Effector memory CD4-positive, alpha-beta T cell (primary cell): Measurements from ENCODE around the gene SCN1B.

Experiments
- DNase-seq, 3 donors: peaks; one replicate each; pipeline ENCODE4 v3.0.0-alpha.2; 2020
- H3K27ac ChIP-seq: 2 replicates; pipeline ENCODE4 v1.7.0; 2013; ENCODE audit warnings: mild to moderate bottlenecking, low read length, moderate library complexity; ENCODE audit not compliant: insufficient read depth, poor library complexity, severe bottlenecking
- H3K27me3 ChIP-seq: replicated peaks from 2 replicates; pipeline ENCODE4 v1.7.0; 2013; ENCODE audit warnings: mild to moderate bottlenecking, low read length; ENCODE audit not compliant: insufficient read depth, control insufficient read depth, poor library complexity, severe bottlenecking
- H3K36me3 ChIP-seq: 2 replicates; pipeline ENCODE4 v1.7.0; 2013; ENCODE audit warnings: mild to moderate bottlenecking, low read length, moderate library complexity; ENCODE audit not compliant: control insufficient read depth, insufficient read depth
- H3K4me1 ChIP-seq: 2 replicates; pipeline ENCODE4 v1.7.0; 2013; ENCODE audit warnings: low read length, mild to moderate bottlenecking; ENCODE audit not compliant: control insufficient read depth, insufficient read depth, poor library complexity, severe bottlenecking
- H3K4me3 ChIP-seq: 2 replicates; pipeline ENCODE4 v1.7.0; 2013; ENCODE audit warnings: low read length, low read depth, mild to moderate bottlenecking; ENCODE audit not compliant: insufficient read depth, poor library complexity, severe bottlenecking
- H3K9me3 ChIP-seq: 2 replicates; pipeline ENCODE4 v1.7.0; 2013; ENCODE audit warnings: mild to moderate bottlenecking, low read length, moderate library complexity; ENCODE audit not compliant: control insufficient read depth

SCN1B gene

DNA sequence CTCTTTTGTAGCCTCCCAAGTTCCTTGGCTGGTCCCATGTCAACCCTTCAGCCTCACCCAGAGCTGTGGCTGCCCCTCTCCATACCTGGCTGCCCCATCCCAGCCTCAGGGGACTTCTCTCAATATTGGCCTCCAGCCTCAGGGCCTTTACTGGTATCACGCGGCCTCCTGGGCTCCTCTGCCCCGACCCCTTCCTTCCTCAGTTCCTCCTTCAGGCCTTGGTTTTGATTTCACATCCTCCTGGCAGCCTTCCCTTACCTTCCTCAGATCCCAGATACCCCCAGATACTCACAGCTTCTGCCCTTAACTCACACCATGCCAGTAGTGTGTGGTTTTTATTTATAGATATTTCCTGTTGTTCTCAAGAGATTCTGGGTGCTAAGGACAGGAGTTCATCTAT lies 12.8 kb upstream of the SCN1B start:
- no peaks in the 10 kb centered on the region for H3K9me3 ChIP-seq
- H3K4me3 ChIP-seq, result no peak overlapping the region
- peaks cover 71% of the 10 kb centered on the region for H3K36me3 ChIP-seq
- H3K4me1 ChIP-seq, result peaks cover 37% of the 10 kb centered on the region
- DNase-seq, result no peak
- H3K27me3 ChIP-seq, result no peaks in the 10 kb centered on the region
- no peak overlapping the region for H3K27ac ChIP-seq

DNA sequence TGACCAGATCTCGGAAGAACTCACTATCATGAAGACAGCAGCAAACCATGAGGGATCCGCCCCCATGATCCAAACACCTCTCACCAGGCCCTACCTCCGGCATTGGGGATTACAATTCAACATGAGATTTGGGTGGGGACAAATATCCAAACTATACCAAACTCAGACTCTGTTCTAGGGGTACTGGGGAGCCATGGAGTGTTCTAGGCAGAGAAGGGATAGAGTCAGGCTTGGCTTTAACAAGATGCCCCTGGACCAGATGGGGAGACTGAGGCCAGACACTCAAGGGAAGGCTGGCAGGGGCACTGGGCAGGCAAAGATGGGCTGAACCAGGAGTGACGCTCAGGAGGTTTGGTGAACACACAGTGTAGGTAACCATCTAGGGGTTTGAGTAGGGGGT lies 11.9 kb upstream of the SCN1B start:
- no peaks in the 10 kb centered on the region for H3K9me3 ChIP-seq
- no peak overlapping the region for H3K4me3 ChIP-seq
- peaks cover 79% of the 10 kb centered on the region for H3K36me3 ChIP-seq
- H3K27me3 ChIP-seq, result no peaks in the 10 kb centered on the region
- peaks cover 28% of the 10 kb centered on the region for H3K4me1 ChIP-seq
- DNase-seq, result no peak
- H3K27ac ChIP-seq, result peak overlapping the region; percentile 38

DNA sequence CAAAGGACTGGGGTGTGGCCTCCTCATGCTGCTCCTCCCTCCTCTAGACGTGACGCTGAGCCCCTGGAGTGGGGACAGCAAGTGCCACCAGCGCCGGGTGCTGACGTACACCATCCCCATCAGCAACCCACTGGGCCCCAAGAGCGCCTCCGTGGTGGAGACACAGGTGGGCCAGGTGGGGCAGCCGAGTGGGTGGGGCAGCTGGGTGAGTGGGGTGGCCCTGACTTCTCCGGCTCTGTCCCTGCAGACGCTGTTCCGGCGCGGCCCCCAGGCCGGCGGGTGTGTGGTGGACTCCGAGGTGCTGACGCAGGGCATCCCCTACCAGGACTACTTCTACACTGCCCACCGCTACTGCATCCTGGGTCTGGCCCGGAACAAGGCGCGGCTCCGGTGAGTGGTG lies 11.1 kb upstream of the SCN1B start:
- Histone ChIP-seq H3K4me3 (no peak overlapping the region), H3K27me3 (no peaks in the 10 kb centered on the region), H3K27ac (no peak overlapping the region), H3K9me3 (no peaks in the 10 kb centered on the region), H3K4me1 (peaks cover 21% of the 10 kb centered on the region), H3K36me3 (peaks cover 87% of the 10 kb centered on the region)
- no peak for DNase-seq

DNA sequence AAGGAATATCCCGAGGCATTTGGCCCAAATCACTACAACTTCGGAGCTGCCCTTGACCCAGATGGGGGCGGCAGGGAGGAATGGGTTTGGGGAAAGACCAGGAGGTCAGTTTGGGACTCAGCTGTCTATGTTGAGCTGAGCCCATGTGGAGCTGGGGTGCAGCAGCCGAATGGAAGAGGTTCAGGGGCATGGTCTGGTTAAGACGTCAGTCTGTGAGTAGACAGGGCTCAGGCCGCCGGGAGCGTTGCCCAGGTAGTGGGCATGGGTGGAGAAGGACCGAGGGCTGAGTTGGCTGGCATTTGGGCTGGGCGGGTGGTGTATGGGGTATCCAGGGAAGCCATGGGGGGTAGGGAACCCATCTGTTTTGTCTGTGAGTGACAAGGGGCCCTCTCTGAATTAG lies 9.3 kb upstream of the SCN1B start:
- DNase-seq, result no peak
- Histone ChIP-seq H3K4me3 (no peak overlapping the region), H3K27ac (no peak overlapping the region), H3K36me3 (peaks cover 96% of the 10 kb centered on the region), H3K4me1 (peaks cover 2% of the 10 kb centered on the region), H3K9me3 (no peaks in the 10 kb centered on the region), H3K27me3 (no peaks in the 10 kb centered on the region)

DNA sequence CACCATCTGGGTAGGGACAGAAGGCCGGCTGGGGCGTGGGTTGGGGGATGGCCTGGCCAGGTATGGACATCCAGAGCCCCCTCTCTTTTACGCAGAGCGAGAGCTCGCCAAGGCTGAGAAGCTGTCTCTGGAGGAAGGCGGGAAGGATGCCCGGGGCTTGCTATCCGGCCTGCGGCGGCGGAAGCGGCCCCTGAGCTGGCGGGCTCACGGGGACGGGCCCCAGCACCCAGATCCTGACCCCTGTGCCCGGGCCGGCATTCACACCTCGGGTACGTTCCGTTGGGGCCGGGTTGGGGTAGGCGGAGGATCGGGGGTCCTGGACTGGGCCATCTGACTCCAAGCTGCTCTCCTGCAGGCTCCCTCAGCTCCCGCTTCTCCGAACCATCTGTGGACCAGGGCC lies 8.7 kb upstream of the SCN1B start:
- H3K27ac ChIP-seq, result no peak overlapping the region
- DNase-seq, result no peak
- H3K4me3 ChIP-seq, result no peak overlapping the region
- no peaks in the 10 kb centered on the region for H3K4me1 ChIP-seq
- H3K9me3 ChIP-seq, result no peaks in the 10 kb centered on the region
- H3K36me3 ChIP-seq, result peaks cover 97% of the 10 kb centered on the region
- H3K27me3 ChIP-seq, result no peaks in the 10 kb centered on the region

DNA sequence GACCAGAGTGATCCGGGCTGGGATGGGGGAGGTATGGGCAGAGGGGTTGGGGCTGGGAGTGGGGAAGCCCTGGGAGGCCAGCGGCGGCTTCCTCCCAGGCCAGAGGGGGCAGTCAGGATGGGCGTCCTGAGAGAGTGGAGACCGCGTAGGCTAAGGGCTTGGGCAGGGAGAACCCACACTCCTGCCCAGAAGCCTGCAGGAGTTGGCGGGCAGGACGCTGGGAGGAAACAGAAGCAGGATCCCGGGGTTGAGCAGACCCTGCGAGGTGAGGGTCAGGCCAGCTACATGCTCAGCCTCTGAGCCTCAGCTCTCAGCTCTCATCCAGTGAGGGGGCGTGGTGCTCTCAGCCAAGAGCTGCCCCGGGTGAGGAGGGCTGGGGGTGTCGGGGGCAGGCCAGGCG lies 7.8 kb upstream of the SCN1B start:
- H3K4me3 ChIP-seq, result no peak overlapping the region
- H3K27ac ChIP-seq, result no peak overlapping the region
- no peaks in the 10 kb centered on the region for H3K27me3 ChIP-seq
- peaks cover 93% of the 10 kb centered on the region for H3K36me3 ChIP-seq
- no peaks in the 10 kb centered on the region for H3K9me3 ChIP-seq
- no peaks in the 10 kb centered on the region for H3K4me1 ChIP-seq
- no peak for DNase-seq

DNA sequence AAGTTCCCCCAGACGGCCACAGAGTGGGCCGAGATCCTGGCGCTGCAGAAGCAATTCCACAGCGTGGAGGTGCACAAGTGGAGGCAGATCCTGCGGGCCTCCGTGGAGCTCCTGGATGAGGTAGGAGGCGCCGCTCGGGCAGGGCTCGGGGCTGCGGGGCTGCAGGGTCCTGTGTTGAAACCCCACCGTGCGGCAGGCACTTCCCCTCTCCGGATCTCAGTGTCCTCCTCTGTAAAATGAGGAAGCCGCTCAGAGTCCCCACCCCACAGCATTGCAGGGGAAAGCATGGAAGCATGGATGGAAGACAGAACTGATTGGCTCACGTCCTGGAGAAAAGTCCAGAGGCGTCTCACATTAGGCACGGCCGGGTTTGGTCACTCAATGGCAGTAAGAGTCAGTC lies 6.8 kb upstream of the SCN1B start:
- no peaks in the 10 kb centered on the region for H3K27me3 ChIP-seq

DNA sequence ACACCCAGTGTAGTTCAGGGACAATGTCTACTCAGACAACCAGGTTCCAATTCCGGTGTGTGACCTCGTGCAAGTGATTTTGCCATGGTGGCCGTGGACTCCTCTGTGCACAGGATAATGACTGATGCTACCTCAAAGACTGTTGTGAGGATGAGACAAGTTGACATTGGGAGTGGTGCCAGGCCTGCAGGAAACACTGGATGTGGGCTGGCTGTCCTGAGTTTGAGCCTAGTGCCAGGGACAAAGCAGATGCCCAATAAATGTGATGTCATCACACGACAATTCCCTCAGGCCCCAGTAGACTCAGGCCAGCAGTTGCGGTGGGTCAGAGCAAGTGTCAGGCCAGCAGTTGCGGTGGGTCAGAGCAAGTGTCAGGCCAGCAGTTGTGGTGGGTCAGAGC lies 6.2 kb upstream of the SCN1B start:
- Histone ChIP-seq H3K27ac (no peak overlapping the region), H3K4me3 (no peak overlapping the region), H3K36me3 (peaks cover 86% of the 10 kb centered on the region), H3K9me3 (no peaks in the 10 kb centered on the region), H3K4me1 (no peaks in the 10 kb centered on the region), H3K27me3 (no peaks in the 10 kb centered on the region)
- no peak for DNase-seq

More for the DNA sequence above, 6.8 kb upstream of the SCN1B start:
- no peaks in the 10 kb centered on the region for H3K4me1 ChIP-seq
- no peaks in the 10 kb centered on the region for H3K9me3 ChIP-seq
- no peak overlapping the region for H3K4me3 ChIP-seq
- no peak overlapping the region for H3K27ac ChIP-seq
- no peak for DNase-seq
- peaks cover 92% of the 10 kb centered on the region for H3K36me3 ChIP-seq

DNA sequence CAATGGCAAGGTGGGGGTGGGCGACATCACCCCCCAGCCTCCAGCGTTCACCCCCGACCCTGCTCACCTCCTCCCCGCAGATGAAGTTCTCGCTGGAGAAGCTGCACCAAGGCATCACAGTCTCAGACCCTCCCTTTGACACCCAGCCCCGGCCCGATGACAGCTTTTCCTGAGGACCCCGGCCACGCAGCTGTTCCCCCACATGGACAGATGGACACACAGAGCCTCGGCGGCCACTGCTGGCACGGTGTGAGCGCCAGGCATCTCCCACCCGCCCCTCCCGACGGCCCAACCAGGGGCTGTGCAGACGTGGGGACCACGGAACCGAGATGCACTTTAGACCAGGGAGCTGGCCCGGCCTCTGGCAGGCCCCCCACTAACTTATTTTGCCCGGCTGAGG lies 4.3 kb upstream of the SCN1B start:
- no peaks in the 10 kb centered on the region for H3K27me3 ChIP-seq
- no peak for DNase-seq
- no peak overlapping the region for H3K27ac ChIP-seq
- H3K4me1 ChIP-seq, result peaks cover 5% of the 10 kb centered on the region
- H3K9me3 ChIP-seq, result no peaks in the 10 kb centered on the region
- peaks cover 68% of the 10 kb centered on the region for H3K36me3 ChIP-seq
- H3K4me3 ChIP-seq, result no peak overlapping the region

DNA sequence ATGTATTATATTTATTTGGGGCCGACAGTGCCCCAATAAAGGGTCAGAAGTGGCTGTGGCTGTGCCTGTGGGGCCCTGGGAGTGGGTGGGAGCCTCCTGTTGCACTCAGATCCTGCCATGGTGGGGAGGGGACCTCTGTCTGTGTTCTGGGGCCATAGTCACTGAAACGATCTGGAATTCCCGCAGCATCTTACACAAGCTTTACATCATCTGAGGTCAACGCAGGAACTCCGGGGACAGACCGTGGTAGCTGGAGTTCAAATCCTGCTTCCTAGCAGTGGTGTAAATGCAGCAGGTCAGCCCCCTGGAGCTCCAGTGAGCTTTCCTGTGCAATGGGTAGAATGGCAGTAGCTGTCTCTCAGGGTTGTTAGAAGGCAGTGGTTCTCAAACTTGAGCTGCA lies 3.9 kb upstream of the SCN1B start:
- H3K27ac ChIP-seq, result no peak overlapping the region
- no peak for DNase-seq
- H3K9me3 ChIP-seq, result no peaks in the 10 kb centered on the region
- no peak overlapping the region for H3K4me3 ChIP-seq
- peaks cover 64% of the 10 kb centered on the region for H3K36me3 ChIP-seq
- H3K27me3 ChIP-seq, result no peaks in the 10 kb centered on the region
- H3K4me1 ChIP-seq, result peaks cover 10% of the 10 kb centered on the region

DNA sequence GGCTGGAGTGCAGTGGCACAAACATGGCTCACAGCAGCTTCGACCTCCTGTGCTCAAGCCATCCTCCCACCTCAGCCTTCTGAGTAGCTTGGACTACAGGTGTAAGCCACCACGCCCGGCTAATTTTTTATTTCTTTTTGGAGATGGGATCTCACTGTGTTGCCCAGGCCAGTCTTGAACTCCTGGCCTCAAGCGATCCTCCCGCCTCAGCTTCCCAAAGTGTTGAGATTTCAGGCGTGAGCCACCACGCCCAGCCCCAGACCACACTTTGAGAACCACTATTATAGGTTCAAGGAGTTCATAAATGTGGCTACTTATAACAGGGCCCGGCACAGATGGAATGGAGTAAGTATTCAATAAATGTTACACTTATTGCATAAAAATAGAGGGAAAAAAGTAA lies 3.3 kb upstream of the SCN1B start:
- no peaks in the 10 kb centered on the region for H3K9me3 ChIP-seq
- peaks cover 10% of the 10 kb centered on the region for H3K4me1 ChIP-seq
- peaks cover 58% of the 10 kb centered on the region for H3K36me3 ChIP-seq
- H3K27ac ChIP-seq, result no peak overlapping the region
- H3K4me3 ChIP-seq, result no peak overlapping the region
- DNase-seq, result no peak
- H3K27me3 ChIP-seq, result no peaks in the 10 kb centered on the region
